Psoas muscle (tissue), 8 donors: ENCODE measurements around the gene ADCY5. TPM values are rescaled to one million over a fixed set of nuclear protein-coding genes. Genes with fewer than 3 reads are reported as not detected.

Experiments
- ATAC-seq, 4 donors: fragments of 200-7000 bp; cut with Tn5 transposase; one replicate each; pipeline ENCODE4 v1.9.1; 2020; ENCODE audit warnings: moderate library complexity in 3 of 4, mild to moderate bottlenecking in 2 of 4
- DNase-seq, 2 donors: peaks; one replicate each; pipeline ENCODE4 v3.0.0-alpha.2; 2020
- H3K27ac ChIP-seq: fragments of 200-600 bp; one replicate; pipeline ENCODE4 v1.8.0; 2022
- H3K27me3 ChIP-seq, 3 donors: fragments of 200-600 bp in 1 of 3; one replicate each; pipeline versions ENCODE4 v1.6.1 to v1.8.0; 2013 to 2022; ENCODE audit warnings: low read length in 2 of 3, mild to moderate bottlenecking in 2 of 3, moderate library complexity in 1 of 3; ENCODE audit not compliant: insufficient read depth in 3 of 3
- H3K36me3 ChIP-seq, 2 donors: fragments of 200-600 bp in 1 of 2; one replicate each; pipeline versions ENCODE4 v1.6.1 to v1.8.0; 2013 to 2022; ENCODE audit warnings: low read depth in 1 of 2, mild to moderate bottlenecking in 1 of 2, moderate library complexity in 1 of 2; ENCODE audit not compliant: insufficient read depth in 1 of 2
- H3K4me1 ChIP-seq: fragments of 200-600 bp; one replicate; pipeline ENCODE4 v1.8.0; 2022
- H3K4me3 ChIP-seq: fragments of 200-600 bp; one replicate; pipeline ENCODE4 v1.8.0; 2022; ENCODE audit warnings: mild to moderate bottlenecking
- H3K9me3 ChIP-seq: fragments of 200-600 bp; one replicate; pipeline ENCODE4 v1.8.0; 2022
- CTCF ChIP-seq: fragments of 200-600 bp; IDR thresholded peaks from one replicate; pipeline ENCODE4 v1.8.0; 2022; ENCODE audit warnings: antibody characterized with exemption
- WGBS, 3 donors: extraction: QIAGEN DNeasy Blood & Tissue Kit; methylation state at CpG; one replicate each; pipeline versions ENCODE4 v1.1.6 to v1.1.7; 2013; 5-methylcytosine and 5-hydroxymethylcytosine counted together
- intact Hi-C, 2 donors: fragments of 100-400 bp; cut with DNase I; formaldehyde crosslinking; loops; one replicate each; pipeline versions ENCODE4 v1.11.0 to v1.14.2; 2022
- polyA plus RNA-seq, 3 donors: library from polyadenylated mRNA; stranded (reverse); fragments of 200-250 nt; gene quantifications; one replicate each; pipeline ENCODE4 v1.2.3, GENCODE V29; 2013
- total RNA-seq, 4 donors: library from RNA; stranded (reverse); fragmentation: NEBNext Ultra II Directional in 2 of 4; extraction: Animal tissue kit (Norgen Biotek cat#: 25700) in 2 of 4; gene quantifications; one replicate each; pipeline versions ENCODE4 v1.2.1 to v1.2.4, GENCODE V29; 2021 to 2023
- donor health status: healthy with polysubstance abuse.
- donor health status: DM: no; HTN: no; CAD: no; lungs with moderate emphysema.
- donor health status: Bipolar disorder and iron deficiency.
- donor health status: healthy.
- donor health status: DM: yes; HTN: yes; CAD: no.
- donor health status: DM: no; HTN: no; CAD: no.
- donor health status: DM: no; HTN: no; CAD: no.
- donor health status: DM: yes; HTN: yes; CAD: no.

Gene ADCY5
- total and polyA plus RNA-seq, 7 donors: 1.0 to 4.4 (median 1.6) TPM

DNA sequence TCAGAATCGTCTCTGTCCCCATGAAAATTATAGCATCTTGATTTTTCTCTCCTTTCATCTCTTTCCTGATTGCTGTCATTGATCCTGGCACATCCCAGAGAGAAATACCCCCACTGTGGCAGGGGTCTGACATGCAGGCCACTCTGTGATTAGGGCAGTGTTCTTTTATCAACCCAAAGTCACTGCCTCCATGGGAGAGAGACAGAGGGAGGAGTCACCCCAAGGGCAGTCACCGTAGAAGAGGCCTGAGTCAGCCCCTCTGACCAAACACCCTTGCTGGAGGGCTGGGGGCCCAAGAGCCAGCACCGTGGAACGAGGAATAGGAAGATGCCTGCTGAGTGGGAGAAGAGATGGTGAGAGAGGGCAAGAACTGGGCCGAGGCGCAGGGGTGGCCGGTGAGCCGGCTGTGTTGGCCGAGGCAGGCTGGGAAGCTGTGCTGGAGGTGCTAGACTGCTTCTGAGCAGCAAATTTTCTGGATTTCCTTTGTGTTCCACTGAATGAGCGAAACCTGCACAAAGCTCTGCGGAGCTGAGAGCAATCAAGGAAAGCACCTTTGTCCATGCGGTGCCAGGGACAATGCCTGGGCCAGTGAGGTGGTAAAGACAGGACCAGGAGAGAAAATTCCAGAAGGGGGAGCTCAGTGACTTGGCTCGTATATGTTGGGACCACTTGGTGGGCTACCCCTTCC is 103.8 kb downstream of the ADCY5 start:
- no peak for DNase-seq
- H3K4me3 ChIP-seq: no peak overlapping the region
- TF ChIP-seq CTCF: no peak
- ATAC-seq: no peak
- H3K4me1 ChIP-seq: no peaks in the 10 kb centered on the region
- WGBS, 3 donors: 83 to 88% (median 85%) methylated on average over 13 of the region's 13 CpGs
- peaks cover 0 to 20% (median 0%) of the 10 kb centered on the region in 3 donors for H3K27me3 ChIP-seq
- intact Hi-C loops: no loop called here
- no peaks in the 10 kb centered on the region for H3K9me3 ChIP-seq
- H3K27ac ChIP-seq: no peak overlapping the region
- H3K36me3 ChIP-seq: no peaks in the 10 kb centered on the region

- intact Hi-C loops: no loop called here
- H3K36me3 ChIP-seq: no peaks in the 10 kb centered on the region
- 88 to 91% (median 91%) methylated on average over 6 of the region's 6 CpGs for WGBS, 3 donors
- ATAC-seq: no peak
- no peaks in the 10 kb centered on the region for H3K4me1 ChIP-seq
- peaks cover 0 to 13% (median 0%) of the 10 kb centered on the region in 3 donors for H3K27me3 ChIP-seq
- H3K9me3 ChIP-seq: no peaks in the 10 kb centered on the region
- no peak overlapping the region for H3K27ac ChIP-seq
- H3K4me3 ChIP-seq: no peak overlapping the region
- no peak for DNase-seq
- no peak for TF ChIP-seq CTCF
Measured at GRCh38 chr3:123344175-123344906, 104.5 kb downstream of the ADCY5 start.

GRCh38 chr3:123343296-123344174 is 105.4 kb downstream of the ADCY5 start:
- H3K27me3 ChIP-seq: peaks cover 0 to 5% (median 0%) of the 10 kb centered on the region in 3 donors
- no peaks in the 10 kb centered on the region for H3K4me1 ChIP-seq
- H3K36me3 ChIP-seq: no peaks in the 10 kb centered on the region
- DNase-seq: no peak
- no peak overlapping the region for H3K4me3 ChIP-seq
- no peaks in the 10 kb centered on the region for H3K9me3 ChIP-seq
- no peak overlapping the region for H3K27ac ChIP-seq
- no peak for TF ChIP-seq CTCF
- ATAC-seq: no peak
- intact Hi-C loops: no loop called here
- WGBS, 3 donors: 74 to 78% (median 76%) methylated on average over 15 of the region's 15 CpGs

DNA sequence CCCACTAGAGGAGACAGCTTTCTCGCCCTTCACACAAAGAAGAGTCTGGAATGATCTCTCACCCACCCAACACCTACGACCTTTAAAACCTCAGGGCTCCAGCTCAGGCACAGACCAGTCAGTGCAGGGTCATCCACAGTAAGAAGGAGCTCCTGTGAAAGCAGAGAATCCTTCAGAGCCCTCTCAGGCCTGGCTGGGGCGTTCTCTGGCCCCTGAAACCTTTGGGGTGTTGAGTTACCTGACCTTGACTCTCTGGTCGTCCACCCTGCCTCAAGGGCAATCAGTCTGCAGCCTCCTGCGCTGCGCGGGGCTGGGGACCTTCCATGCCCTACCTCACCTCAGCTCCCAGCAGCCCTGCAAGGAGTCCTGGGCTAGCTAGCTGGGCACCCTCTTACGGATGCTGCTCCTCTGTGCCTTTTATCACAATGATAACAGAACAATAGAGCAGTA is 106.2 kb downstream of the ADCY5 start:
- Histone ChIP-seq H3K9me3 (no peaks in the 10 kb centered on the region), H3K4me3 (no peak overlapping the region), H3K27me3 (no peaks in the 10 kb centered on the region), H3K4me1 (no peaks in the 10 kb centered on the region), H3K27ac (no peak overlapping the region), H3K36me3 (no peaks in the 10 kb centered on the region)
- peak in 1 of 2 donors; percentile 3 for DNase-seq
- no peak for ATAC-seq
- intact Hi-C loops: no loop called here
- 75 to 78% (median 77%) methylated on average over 8 of the region's 8 CpGs for WGBS, 3 donors
- no peak for TF ChIP-seq CTCF
